ENCODE data around the gene LAMA3. TPM values are rescaled to one million over a fixed set of nuclear protein-coding genes. Genes with fewer than 3 reads are reported as not detected.

Gene LAMA3
- total RNA-seq, 2 experiments from 2014 or later, result 0.04 to 0.17 TPM

DNA sequence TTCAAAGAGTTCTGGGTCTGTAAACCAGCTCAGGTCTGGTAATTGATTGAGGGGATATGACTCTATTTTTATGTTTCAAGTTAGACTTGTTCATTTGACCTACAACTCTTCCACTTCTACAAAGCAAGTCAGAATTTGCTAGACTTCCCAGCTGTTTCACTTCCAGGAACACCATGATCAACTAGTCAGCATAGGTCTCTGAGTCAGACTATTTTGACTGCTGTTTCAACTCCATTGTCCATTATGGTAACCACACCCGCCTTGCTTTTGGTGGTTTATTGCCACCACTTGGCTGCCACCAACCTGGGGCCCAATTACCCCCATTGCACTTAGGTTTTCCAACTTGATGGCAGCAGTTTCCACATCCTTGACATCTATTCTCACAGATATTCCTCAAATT lies 116.6 kb downstream of the LAMA3 start:
- POLR2A ChIA-PET, result no interaction called here
- CTCF ChIA-PET, result interaction anchor here (1.2 kb wide), 1 partner anchor 11 kb away, joined by 3 read pairs; no protein-coding TSS in a partner anchor

DNA sequence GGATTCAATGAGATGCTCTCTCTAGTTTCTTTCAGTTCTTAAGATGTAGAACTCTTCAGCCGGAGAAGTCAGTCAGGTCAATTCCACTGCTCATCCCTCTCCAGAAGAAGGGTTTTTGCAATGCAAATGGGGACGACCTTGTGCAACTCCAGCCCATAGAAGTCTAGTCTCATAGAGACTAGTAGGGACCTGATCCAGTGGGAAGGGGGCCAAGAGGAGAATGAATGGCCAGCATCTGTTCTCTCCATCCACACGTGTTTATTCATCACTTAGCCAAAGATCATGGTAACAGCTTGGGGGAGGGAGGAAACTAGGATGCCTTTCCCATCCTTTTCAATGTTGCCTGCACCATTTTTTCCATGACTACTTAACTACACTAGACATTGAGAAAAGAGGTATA lies 120.2 kb downstream of the LAMA3 start:
- POLR2A ChIA-PET, result no interaction called here
- CTCF ChIA-PET, result no interaction called here

DNA sequence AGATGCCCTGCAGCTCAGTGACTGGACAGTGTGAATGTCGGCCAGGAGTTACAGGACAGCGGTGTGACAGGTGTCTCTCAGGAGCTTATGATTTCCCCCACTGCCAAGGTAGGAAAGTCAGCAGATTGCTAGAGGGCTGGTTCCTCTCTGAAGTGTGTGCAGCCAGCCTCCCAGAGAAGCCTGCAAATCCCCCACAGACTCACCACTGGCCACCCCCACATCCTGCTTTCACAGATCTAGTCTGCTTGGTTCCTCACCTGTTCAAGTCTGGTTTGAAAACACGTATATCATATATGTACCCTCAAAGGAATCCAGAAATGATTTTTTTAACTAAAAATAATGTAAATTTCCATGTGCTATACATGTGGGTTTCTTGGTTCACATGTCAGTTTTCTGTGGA lies 121.1 kb downstream of the LAMA3 start:
- CTCF ChIA-PET, result no interaction called here
- POLR2A ChIA-PET, result no interaction called here

DNA sequence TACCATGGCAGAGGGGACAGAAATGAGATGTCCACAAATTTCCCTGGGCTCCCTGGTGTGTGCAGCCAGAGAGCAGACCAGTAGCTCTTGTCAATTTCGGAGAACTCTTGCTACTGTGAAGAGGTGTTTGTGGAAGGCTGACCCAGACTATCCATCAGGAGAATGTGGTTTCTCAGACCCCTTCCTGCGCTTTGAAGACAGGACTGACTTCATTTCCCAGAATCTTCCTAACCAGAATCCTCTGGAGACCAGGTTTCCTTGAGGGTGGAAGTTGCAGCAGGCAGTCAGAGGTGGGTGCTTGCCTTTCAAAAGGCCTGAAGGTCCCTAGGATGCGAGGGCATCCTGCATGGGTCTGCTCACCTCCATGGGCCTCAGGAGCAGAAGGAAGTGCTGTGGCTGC lies 121.9 kb downstream of the LAMA3 start:
- ChIA-PET POLR2A (no interaction called here), CTCF (interaction anchor here (0.6 to 1.0 kb wide), 2 partner anchors 308 to 313 kb away, joined by 3 to 4 read pairs; no protein-coding TSS in a partner anchor)

DNA sequence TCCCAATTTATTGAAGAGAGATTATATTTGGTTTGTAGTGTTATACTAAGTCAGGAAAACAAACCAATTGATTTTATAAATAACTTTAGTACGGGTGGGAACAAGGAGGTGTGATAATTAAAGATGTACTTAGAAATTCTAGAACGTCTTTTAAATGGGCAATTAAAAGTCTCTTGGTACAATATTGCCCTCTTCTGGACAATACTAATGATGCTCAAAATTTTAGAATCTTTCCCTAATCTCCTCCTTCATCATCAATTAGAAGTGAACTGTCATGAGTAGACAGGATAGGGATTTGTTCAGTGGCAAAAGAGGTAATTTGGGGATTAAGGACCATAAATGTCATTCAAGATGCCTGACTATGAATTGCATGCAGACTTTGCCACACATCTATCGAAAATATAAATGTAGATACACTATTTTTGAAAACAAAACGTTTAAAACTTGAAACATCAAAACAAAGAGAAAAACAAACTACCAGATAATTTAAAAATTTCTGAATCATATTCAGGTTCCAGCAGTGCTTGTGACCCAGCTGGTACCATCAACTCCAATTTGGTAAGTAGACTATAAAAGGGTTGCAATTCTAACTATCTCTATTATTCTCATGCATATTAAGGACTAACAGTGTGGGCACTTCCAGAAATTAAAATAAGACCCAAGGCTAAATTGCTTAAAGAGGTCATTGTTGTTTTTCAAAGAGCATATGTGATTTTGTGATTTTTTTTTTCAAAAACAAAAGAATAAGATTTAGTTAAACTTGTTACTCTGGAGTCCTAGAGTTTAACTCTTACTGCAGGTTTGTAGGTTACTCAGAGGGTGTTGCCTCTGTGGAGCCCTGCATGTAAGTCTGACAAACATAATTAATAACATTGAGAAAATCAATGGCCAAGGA lies 123.5 kb downstream of the LAMA3 start:
- POLR2A ChIA-PET, result no interaction called here

DNA sequence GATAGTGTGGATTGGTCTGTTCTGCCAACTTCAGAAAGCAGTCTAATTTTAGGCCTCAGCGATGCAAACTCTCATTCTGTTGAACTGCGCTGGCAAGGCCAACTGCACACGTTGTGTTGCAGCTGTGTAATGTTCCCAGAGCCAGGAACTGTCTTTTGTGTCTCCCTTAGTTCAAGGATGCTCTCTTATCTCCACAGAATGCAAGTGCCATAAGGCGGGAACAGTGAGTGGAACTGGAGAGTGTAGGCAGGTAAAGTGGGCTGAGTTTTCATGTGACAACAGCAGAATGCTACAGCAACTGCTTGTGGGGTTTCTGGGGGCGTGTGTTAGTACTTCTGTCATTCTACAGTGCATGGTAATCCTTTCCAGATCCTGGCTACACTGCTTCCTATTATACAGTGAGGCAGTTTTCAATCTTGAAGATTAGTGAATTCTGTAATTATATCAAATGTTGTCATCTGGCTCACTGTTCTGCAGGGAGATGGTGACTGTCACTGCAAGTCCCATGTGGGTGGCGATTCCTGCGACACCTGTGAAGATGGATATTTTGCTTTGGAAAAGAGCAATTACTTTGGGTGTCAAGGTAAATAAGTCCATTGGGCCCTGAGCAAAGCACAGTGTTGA lies 125.8 kb downstream of the LAMA3 start:
- CTCF ChIA-PET, result no interaction called here

More for the DNA sequence above, 123.5 kb downstream of the LAMA3 start:
- CTCF ChIA-PET, result interaction anchor here (1.1 kb wide), 1 partner anchor 108 kb away, joined by 4 read pairs; no protein-coding TSS in a partner anchor

DNA sequence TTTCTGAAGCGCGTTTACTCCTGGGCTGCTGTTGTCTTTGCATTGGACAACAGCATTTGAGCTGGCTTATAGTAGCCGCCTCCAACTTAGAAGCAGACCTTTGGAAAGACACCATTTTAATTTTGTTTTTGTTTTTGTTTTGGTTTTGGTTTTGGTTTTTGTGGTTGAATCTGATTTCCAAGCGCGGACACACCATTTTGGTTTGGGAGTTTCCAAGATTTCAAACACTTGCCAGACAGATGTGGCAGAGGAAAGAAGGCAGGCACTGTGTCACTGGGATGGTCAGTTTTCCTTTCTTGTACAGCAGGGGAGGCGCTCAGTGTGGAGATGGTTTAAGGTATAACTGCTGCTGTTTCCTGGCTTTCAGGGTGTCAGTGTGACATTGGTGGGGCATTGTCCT lies 126.8 kb downstream of the LAMA3 start:
- ChIA-PET POLR2A (no interaction called here), CTCF (no interaction called here)

More for the DNA sequence above, 125.8 kb downstream of the LAMA3 start:
- POLR2A ChIA-PET, result no interaction called here

DNA sequence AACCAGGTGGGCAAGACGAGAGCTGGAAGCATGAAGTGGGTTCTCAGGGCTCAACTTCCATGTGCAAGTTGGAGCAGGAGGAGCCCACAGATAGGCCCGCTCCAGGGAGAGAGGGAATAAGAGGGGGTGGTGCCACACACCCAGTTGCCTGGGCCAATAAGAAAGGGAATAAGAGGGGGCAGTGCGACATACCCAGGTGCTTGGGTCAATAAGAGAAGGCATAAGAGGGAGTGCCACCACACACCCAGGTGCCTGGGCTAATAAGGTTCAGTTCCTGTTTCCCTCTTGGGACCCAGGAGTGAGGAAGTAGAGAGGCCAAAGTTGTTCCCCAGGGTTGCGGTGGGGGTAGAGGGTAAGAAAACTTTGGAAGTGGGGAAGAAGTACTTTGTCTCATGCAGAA lies 127.5 kb downstream of the LAMA3 start:
- POLR2A ChIA-PET, result no interaction called here
- CTCF ChIA-PET, result no interaction called here

DNA sequence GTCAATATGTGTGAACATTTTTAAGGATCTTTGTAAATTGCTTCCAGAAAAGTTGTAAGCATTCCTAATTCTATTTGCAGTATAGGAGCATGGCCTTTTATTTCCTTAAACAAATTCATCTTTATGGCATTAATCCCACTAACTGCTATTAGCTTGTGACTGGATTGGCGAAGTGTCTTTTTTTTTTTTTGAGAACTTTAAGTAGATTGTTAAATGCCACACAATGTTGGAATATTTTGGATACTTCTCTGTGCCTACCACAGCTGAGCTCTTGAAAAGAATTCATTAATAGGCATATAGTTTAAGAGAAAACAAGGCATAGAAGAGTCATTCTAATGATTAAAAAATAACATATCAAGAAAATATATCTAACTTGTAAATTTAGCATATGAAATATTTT lies 129.7 kb downstream of the LAMA3 start:
- CTCF ChIA-PET, result no interaction called here

DNA sequence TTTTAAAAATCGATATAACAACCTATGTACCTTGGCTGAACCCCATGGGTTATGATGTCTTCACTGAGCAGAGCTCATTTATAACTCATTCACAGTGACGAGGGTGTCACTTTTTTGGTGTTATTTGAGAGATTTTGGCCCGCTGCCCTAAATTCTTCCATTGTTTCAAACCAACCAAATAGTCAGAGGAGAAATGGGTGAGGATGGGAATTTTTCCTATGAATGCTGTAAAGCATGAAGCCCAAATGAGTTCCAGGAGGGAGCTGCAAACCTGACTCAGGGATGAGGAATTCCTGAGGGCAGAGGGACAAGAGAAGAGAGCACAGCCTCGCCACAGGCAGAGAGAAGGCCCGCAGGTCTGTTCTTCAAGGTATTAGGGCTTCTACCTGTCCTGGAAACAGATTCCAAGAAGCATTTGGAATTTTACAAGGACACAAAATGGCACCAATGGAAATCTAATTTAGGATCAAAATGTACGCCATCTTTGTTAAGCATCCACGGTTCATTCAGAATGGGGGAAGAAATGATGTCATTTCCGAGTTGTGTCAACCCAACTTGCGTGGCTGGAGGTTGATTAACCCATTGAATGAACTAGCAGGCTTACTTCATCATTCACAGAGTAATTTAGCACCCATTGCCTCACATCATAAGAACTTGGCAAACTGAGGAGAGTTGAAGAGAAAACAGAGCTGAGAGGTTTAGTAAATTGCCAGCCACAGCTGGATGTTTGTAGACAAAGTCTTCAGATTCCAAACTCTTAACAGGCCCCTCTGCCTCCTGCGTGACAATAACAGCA lies 133.5 kb downstream of the LAMA3 start:
- ChIA-PET POLR2A (no interaction called here), CTCF (no interaction called here)

More for the DNA sequence above, 129.7 kb downstream of the LAMA3 start:
- POLR2A ChIA-PET, result no interaction called here

DNA sequence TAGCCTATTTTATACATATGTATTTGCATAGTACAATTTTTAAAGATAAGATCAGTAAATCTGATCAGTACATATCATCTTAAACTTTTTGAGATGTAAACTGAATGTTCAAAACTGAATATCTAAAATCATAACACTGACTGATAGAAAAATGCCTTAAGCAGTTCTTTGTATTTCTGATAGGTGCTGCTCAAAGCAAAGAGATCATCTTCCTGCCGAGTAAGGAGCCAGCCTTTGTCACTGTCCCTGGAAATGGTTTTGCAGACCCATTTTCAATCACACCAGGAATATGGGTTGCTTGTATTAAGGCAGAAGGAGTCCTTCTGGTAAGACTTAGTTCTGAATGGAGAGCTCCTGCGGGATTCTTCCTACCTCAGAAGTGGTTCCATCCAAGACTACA lies 135.0 kb downstream of the LAMA3 start:
- ChIA-PET CTCF (interaction anchor here (1.6 kb wide), 1 partner anchor 94 kb away, joined by 5 read pairs; no protein-coding TSS in a partner anchor), POLR2A (no interaction called here)

DNA sequence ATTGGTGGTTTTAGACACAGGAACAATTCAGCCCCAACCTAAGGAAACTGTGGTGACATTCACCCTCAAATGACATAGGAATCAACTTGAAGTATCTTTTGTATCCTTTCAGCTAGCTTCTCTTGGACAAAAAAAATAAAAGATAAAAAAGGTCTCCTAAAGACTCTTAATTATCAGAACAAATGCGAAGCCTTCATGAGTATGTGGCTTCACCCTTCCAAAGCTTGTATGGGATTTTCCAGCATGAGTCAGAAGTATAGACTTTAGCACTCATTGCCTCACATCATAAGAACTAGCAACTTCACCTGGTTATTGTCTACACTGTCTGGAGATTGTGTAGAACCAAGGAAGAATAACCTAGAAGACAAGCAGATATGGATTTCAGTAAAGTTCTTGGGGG lies 135.4 kb downstream of the LAMA3 start:
- ChIA-PET POLR2A (no interaction called here), CTCF (interaction anchor here (1.6 kb wide), 1 partner anchor 94 kb away, joined by 5 read pairs; no protein-coding TSS in a partner anchor)

DNA sequence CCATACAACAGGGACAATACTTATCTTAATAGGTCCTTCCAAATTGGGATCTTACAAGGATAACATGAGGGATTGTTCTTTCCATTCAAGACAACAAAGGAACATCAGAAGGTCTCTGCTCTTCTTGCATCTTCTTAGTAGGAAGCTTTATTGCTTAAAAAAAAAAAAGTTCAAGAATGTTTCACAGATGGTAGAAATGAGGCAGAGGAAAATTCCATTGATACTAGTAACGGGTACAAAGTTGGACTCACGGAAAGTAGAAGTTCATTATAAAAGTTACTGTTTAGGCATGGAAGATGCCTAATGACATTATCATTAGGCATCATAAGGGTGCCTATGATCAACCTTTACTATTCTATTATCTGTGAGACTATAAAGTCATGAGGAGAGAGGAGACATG lies 136.2 kb downstream of the LAMA3 start:
- ChIA-PET POLR2A (no interaction called here), CTCF (no interaction called here)

DNA sequence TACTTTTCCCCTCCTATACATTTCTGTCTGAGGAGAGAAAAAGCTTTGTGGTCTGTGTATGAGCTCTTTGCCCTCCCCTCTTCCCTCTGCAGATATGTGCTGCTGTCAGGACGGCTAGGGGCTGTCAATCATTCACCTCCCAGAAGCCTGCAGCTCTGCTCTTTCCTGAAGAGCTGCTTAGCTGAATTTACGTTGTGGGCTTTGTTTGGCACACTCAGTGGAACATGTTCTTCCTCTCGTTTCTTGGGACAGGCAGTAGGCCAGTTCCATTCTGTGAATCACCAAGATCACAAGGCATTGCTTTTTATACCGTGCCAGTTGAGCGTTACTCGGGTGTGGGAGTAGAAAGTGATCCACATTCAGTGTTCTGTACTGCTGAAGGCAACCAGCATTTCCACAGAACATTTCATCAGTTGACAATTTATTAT lies 136.7 kb downstream of the LAMA3 start:
- CTCF ChIA-PET, result no interaction called here
- POLR2A ChIA-PET, result interaction anchor here (0.9 kb wide), 1 partner anchor 30 kb away, joined by 3 read pairs; no protein-coding TSS in a partner anchor

DNA sequence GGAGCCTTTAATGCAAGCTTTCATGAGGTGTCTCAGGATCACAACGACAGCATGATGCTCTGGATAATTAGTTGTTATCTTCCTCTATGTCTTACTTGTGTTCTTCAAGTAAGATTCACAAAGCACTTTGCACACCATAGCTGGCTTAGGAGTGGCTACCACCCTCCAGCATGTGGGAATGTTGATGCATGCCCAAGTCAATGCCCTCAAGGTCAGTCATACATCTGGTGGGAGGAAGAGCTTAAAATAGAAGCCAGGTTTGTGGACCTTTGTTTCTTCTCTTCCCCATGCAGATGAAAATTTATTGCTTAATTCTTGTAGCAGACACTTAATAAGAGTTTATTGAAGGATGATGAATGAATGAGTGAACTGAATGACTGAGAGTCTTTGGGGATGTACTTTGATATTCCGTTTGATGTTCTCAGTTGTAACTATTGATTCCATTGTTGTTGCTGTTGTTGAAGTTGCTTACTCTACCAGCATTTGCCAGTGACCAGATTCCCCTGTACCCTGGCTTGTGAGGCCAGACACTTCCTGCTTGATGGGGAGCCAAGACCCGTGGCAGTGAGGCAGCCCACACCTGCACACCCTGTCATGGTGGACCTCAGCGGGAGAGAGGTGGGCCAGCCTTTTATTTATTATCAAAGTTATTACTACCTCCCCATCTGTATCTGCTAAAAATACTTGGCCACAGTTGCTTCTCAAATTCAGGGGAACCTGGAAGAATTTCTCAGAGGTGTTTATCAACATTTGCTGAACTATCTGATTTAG lies 137.8 kb downstream of the LAMA3 start:
- POLR2A ChIA-PET, result interaction anchor here (0.9 kb wide), 1 partner anchor 31 kb away, joined by 3 read pairs; no protein-coding TSS in a partner anchor

DNA sequence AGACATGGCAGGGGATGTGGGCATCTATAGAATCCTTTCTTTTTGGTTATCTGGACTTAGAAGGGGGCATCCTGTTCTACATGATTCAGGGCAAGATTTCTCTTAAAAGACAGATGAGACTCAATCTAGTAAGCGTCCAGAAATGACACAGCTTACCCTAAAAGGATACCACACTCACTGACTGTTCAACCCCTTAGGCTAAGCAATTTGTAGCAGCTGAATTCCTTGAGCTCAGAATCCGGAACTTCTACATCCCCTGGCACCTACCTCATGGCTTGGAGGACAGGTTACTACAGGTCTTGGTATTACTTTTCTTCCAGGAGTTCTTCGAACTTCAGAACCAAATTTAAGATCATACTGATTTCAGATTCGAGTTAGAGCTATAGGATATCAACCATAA lies 138.4 kb downstream of the LAMA3 start:
- ChIA-PET CTCF (no interaction called here), POLR2A (no interaction called here)

More for the DNA sequence above, 137.8 kb downstream of the LAMA3 start:
- CTCF ChIA-PET, result interaction anchor here (0.5 kb wide), 1 partner anchor 36 kb away, joined by 3 read pairs; no protein-coding TSS in a partner anchor

DNA sequence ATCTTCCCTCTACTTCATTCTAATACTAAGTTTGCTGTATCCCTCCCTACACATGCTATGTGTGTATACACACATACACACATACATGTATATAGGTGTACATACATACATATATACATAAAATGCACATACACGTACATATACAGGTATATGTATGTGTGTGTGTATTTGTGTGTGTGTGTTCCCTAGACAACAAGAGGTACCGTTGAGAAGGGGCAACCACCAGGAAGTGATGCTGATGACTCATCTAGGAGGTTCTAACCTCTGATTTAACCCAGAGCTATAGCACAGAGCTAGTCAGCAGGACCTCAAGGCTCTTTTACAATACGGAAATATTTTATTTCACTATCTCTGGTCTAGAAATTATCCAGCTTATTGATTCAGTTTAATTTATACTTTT lies 139.2 kb downstream of the LAMA3 start:
- POLR2A ChIA-PET, result no interaction called here
- CTCF ChIA-PET, result no interaction called here

DNA sequence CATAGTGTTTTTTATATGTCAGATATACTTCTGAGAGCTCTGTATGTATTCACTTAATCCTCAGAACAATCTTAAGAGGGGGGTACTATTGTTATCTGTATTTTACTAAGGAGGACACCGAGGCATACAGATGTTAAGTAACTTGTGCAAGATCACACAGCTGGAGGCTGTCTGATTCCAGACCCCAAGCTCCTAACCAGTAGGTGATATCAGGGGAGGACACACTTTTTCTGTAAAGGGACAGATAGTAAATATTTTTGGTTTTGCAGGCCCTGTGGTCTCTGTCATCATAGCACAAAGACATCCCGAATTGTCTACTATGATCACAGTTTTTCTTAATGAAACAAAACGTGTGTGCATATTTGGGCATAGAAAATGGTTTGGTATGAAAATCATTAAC lies 143.7 kb downstream of the LAMA3 start:
- POLR2A ChIA-PET, result no interaction called here
- CTCF ChIA-PET, result interaction anchor here (1.0 kb wide), 1 partner anchor 86 kb away, joined by 5 read pairs; no protein-coding TSS in a partner anchor

DNA sequence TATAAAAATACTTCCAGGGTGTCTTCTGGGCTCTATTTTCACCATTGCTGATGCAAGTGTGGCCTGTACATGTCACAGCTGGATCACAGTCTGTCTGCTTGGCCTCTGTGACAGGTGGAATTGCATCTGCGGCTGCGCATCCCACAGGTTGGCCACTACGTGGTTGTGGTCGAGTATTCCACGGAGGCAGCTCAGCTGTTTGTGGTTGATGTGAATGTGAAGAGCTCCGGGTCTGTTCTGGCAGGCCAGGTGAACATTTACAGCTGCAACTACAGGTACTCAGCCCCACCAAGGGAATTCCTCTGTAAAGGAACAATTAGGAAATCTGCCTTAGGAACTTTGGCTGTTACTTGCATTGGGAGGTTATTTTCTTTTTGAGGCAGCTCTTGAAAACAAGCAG lies 144.5 kb downstream of the LAMA3 start:
- CTCF ChIA-PET, result interaction anchor here (0.6 kb wide), 1 partner anchor 310 kb away, joined by 3 read pairs; no protein-coding TSS in a partner anchor
- POLR2A ChIA-PET, result no interaction called here

All from activated CD8-positive, alpha-beta memory T cell treated with anti-CD3 and anti-CD28 coated beads for 36 hours (primary cell).